NOMO-1 (cell line): ENCODE results near the gene LPP.

Experiments
- DNase-seq, 2 experiments: peaks; one replicate each; lab custom pipeline; 2025; ENCODE audit not compliant: unreplicated experiment in 2 of 2; lab: John Stamatoyannopoulos, UW

Gene LPP

GRCh38 chr3:188641076-188641475, 487.1 kb downstream of the LPP start:
- no peak for DNase-seq

GRCh38 chr3:188643736-188644135, 489.8 kb downstream of the LPP start:
- no peak for DNase-seq

GRCh38 chr3:188646592-188646991, 492.6 kb downstream of the LPP start:
- peak; percentile 28 to 62 for DNase-seq

- no peak for DNase-seq
Measured at GRCh38 chr3:188647237-188647636, 493.3 kb downstream of the LPP start.

- DNase-seq = no peak
Measured at GRCh38 chr3:188649521-188649920, 495.6 kb downstream of the LPP start.

GRCh38 chr3:188656196-188656982, 502.4 kb downstream of the LPP start:
- no peak for DNase-seq

GRCh38 chr3:188658606-188659005, 504.6 kb downstream of the LPP start:
- DNase-seq = no peak

- no peak for DNase-seq
Measured at GRCh38 chr3:188659449-188660090, 505.6 kb downstream of the LPP start.

- no peak for DNase-seq
Measured at GRCh38 chr3:188660415-188660814, 506.5 kb downstream of the LPP start.

- no peak for DNase-seq
Measured at GRCh38 chr3:188661806-188662205, 507.8 kb downstream of the LPP start.

GRCh38 chr3:188662214-188662613, 508.3 kb downstream of the LPP start:
- DNase-seq = no peak

- DNase-seq = no peak
Measured at GRCh38 chr3:188662795-188663194, 508.8 kb downstream of the LPP start.

- DNase-seq = no peak
Measured at GRCh38 chr3:188663839-188664238, 509.9 kb downstream of the LPP start.

GRCh38 chr3:188664795-188665194, 510.8 kb downstream of the LPP start:
- no peak for DNase-seq

GRCh38 chr3:188667926-188668325, 514.0 kb downstream of the LPP start:
- DNase-seq = no peak

GRCh38 chr3:188670446-188670845, 516.5 kb downstream of the LPP start:
- peak; percentile 41 to 54 for DNase-seq

GRCh38 chr3:188671971-188672370, 518.0 kb downstream of the LPP start:
- peak; percentile 21 to 41 for DNase-seq

GRCh38 chr3:188672840-188673239, 518.9 kb downstream of the LPP start:
- DNase-seq = no peak

- peak in 1 of 2 experiments; percentile 67 for DNase-seq
Measured at GRCh38 chr3:188673646-188674186, 519.8 kb downstream of the LPP start.

- no peak for DNase-seq
Measured at GRCh38 chr3:188674595-188674994, 520.6 kb downstream of the LPP start.

- DNase-seq = no peak
Measured at GRCh38 chr3:188677344-188677743, 523.4 kb downstream of the LPP start.

- DNase-seq = no peak
Measured at GRCh38 chr3:188680189-188680588, 526.2 kb downstream of the LPP start.
